GM21515 (cell line): ENCODE results near the gene RPS25.
"Not testable (repeated sequence)": the region's sequence is repeated elsewhere in the genome, so short reads cannot be mapped to it uniquely, and the experiment has no call there.

Experiments used
- ATAC-seq: cut with Tn5 transposase; IDR thresholded peaks from one replicate; pipeline ENCODE4 v1.9.1; 2021; ENCODE audit not compliant: unreplicated experiment

RPS25 gene

DNA sequence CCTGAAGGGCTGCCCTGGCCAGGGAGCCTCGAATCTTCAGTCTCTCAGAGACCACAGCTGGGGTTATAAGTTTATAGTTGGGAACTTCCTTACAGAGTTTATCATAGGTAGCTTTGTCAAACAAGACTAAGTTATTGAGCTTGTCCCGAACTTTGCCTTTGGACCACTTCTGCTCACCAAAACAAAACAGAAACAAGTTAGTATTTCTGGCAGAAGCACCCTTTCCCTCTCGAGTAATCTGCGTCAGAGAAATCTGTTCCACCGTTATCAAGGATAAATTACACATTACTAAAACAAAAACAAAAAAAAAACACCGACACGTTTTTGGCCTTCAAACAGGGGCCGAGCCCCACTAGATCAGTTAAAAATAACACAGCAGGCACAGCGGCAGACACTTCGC, 766 bp downstream of the RPS25 start:
- ATAC-seq = not testable (repeated sequence)

GRCh38 chr11:119016216-119017009, 1.7 kb downstream of the RPS25 start:
- ATAC-seq = no peak

- ATAC-seq = no peak
Measured at GRCh38 chr11:119015054-119015611, 3.0 kb downstream of the RPS25 start.

DNA sequence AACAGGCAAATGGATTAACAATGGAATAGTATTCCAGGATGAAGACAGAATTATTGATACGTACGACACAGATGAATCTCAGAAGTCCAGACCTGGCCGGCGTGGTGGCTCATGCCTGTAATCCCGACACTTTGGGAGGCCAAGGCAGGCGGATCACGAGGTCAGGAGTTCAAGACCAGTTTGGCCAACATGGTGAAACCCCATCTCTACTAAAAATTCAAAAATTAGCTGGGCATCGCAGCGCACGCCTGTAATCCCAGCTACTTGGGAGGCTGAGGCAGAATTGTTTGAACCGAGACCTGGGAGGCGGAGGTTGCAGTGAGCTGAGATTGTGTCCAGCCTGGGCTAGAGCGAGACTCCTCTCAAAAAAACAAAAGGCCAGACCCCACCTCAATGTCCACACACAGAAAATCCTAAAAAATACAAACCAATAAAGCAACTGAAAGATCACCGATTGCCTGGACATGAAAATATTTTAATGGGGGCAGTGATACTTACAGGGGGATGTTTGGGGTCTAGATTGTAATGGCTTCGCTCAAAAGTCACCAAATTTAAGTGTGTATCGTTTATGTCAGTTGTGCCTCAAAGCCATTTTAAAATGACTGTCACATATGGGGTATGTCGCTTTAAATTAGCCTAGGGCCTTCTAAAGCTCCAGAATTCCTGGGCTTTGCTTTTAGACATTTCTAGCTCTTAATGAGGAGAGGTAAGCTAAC, 3.8 kb downstream of the RPS25 start:
- ATAC-seq = no peak

- ATAC-seq = no peak
Measured at GRCh38 chr11:119012629-119013170, 5.4 kb downstream of the RPS25 start.

DNA sequence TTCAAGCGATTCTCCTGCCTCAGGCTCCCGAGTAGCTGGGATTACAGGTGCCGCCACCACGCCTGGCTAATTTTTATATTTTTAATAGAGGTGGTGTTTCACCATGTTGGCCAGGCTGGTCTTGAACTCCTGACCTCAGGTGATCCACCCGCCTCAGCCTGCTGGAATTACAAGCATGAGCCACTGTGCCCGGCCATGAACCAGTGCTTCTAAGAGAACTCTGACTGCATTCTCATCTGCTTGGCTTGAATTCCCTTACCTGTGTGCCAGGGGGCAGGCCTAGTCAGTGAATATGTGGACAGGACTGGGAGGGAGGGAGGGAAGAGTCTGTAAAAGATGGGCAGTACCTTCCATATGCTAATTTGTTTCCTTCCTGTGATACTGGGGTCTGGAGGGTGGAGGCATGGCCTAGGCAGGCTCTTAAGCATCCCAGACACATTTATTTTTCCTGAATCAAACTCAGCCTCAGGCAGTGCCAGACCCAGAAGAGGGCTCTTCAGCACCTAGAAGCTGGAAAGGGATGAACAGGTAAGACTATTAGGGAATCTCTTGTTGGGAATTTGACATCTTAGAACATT, 6.6 kb downstream of the RPS25 start:
- ATAC-seq = no peak

DNA sequence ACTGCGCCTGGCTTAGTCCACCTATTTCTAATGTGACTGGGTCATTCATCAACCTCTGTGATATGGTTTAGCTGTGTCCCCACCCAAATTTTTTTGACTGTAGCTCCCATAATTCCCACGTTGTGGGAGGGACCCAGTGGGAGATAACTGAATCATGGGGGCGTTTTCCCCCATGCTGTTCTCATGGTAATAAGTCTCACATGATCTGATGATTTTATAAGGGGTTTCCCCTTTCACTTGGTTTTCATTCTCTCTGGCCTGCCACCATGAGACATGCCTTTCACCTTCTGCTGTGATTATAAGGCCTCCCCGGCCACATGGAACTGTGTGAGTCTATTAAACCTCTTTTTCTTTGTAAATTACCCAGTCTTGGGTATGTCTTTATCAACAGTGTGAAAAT, 11.5 kb downstream of the RPS25 start:
- ATAC-seq = no peak

GRCh38 chr11:119000906-119001305, 17.2 kb downstream of the RPS25 start:
- ATAC-seq = no peak

GRCh38 chr11:118998822-118999221, 19.3 kb downstream of the RPS25 start:
- no peak for ATAC-seq

- ATAC-seq = peak; percentile 23
Measured at GRCh38 chr11:118998388-118998717, 19.8 kb downstream of the RPS25 start.

GRCh38 chr11:118997627-118998387, 20.3 kb downstream of the RPS25 start, which contains the start of gene CENATAC:
TSS of gene CENATAC (plus strand) at chr11:118998138. CDS start at chr11:118998198, 60 bp downstream.
- peak; percentile 90 for ATAC-seq

GRCh38 chr11:118996926-118997626, 21.1 kb downstream of the RPS25 start:
- ATAC-seq = peak; percentile 9

- not testable (repeated sequence) for ATAC-seq
Measured at GRCh38 chr11:118991486-118992038, 26.6 kb downstream of the RPS25 start.

GRCh38 chr11:118988280-118988679, 29.9 kb downstream of the RPS25 start:
- ATAC-seq = no peak

DNA sequence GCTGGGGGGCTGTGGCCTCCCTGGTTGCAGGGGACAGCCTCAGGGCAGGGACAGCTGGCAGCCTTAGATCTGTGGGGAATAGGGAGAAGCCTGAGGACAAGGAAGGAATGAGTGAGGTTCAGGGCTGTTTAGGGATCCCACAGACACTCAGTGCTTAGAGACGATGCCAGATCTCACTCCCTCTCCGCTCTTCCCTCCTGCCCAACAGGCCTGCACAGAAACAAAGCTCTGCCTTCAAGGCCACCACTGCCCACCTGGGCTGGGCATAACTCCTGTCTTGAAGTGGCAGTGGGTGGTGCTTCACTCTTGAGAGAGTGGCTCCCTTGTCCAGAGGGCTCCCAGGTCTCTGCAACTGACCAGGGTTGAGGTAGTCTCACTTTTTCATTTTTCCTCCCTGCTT, 33.3 kb downstream of the RPS25 start:
- no peak for ATAC-seq

GRCh38 chr11:118984337-118984736, 33.8 kb downstream of the RPS25 start:
- not testable (repeated sequence) for ATAC-seq

GRCh38 chr11:118980191-118980881, 37.8 kb downstream of the RPS25 start:
- ATAC-seq = no peak

DNA sequence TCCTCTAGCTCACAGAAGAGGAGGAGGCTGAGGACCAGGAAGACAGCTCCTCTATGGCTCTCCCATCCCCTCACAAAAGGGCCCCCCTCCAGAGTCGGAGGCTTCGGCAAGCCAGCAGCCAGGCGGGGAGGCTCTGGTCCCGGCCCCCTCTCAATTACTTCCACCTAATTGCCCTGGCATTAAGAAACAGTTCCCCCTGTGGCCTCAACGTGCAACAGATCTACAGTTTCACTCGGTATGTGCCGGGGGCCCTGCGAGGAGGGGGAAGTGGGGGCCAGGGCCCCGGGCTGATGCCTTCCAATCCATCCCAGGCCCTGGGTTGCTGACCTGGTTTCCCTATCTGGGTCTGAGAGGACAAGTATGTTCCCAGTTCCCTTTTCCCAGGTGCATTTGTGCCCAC, 38.7 kb downstream of the RPS25 start:
- ATAC-seq = no peak
